Mesenchymal stem cell (in vitro differentiated cells and primary cell): ENCODE measurements around the gene LAD1.

Source experiments
- DNase-seq: peaks from one replicate; pipeline ENCODE4 v3.0.0-alpha.2; 2013
- H2AFZ ChIP-seq: one replicate; pipeline ENCODE4 v1.6.1; 2013; ENCODE audit warnings: low read depth, mild to moderate bottlenecking, control low read depth, inconsistent platforms, low read length, moderate library complexity
- H2AK5ac ChIP-seq: 2 replicates; pipeline ENCODE4 v1.6.1; 2013; ENCODE audit warnings: low read length, moderate library complexity, mild to moderate bottlenecking, inconsistent platforms; ENCODE audit not compliant: severe bottlenecking
- H2BK120ac ChIP-seq: one replicate; pipeline ENCODE4 v1.6.1; 2013; ENCODE audit warnings: low read depth, mild to moderate bottlenecking, inconsistent platforms, low read length, moderate library complexity
- H2BK12ac ChIP-seq, 2 experiments: one replicate each; pipeline ENCODE4 v1.6.1; 2013; ENCODE audit warnings: inconsistent platforms in 2 of 2, low read length in 2 of 2, mild to moderate bottlenecking in 2 of 2, moderate library complexity in 2 of 2, control low read depth in 1 of 2
- H2BK15ac ChIP-seq: one replicate; pipeline ENCODE4 v1.6.1; 2013; ENCODE audit warnings: mild to moderate bottlenecking, low read depth, inconsistent platforms; ENCODE audit not compliant: poor library complexity, severe bottlenecking
- H2BK5ac ChIP-seq: 2 replicates; pipeline ENCODE4 v1.6.1; 2013; ENCODE audit warnings: low read depth, mild to moderate bottlenecking, low read length, control low read depth, inconsistent platforms; ENCODE audit not compliant: poor library complexity, severe bottlenecking
- H3K14ac ChIP-seq, 2 experiments: one replicate each; pipeline ENCODE4 v1.6.1; 2013; ENCODE audit warnings: inconsistent platforms in 2 of 2, low read length in 2 of 2, control low read depth in 1 of 2, mild to moderate bottlenecking in 1 of 2, moderate library complexity in 1 of 2
- H3K18ac ChIP-seq, 2 experiments: one replicate each; pipeline ENCODE4 v1.6.1; 2013; ENCODE audit warnings: inconsistent platforms in 2 of 2, low read length in 2 of 2, control low read depth in 1 of 2, low read depth in 1 of 2, mild to moderate bottlenecking in 1 of 2
- H3K23ac ChIP-seq, 2 experiments: one replicate each; pipeline ENCODE4 v1.6.1; 2013; ENCODE audit warnings: inconsistent platforms in 2 of 2, low read length in 2 of 2, mild to moderate bottlenecking in 2 of 2, moderate library complexity in 2 of 2, control low read depth in 1 of 2
- H3K27ac ChIP-seq: 2 replicates; pipeline ENCODE4 v1.5.1; 2013; ENCODE audit warnings: mild to moderate bottlenecking, moderate library complexity, low read length, control low read depth, inconsistent platforms; ENCODE audit not compliant: poor library complexity, severe bottlenecking
- H3K27me3 ChIP-seq, 2 experiments: 2 replicates each; pipeline versions ENCODE4 v1.6.1 to v1.7.0; 2013; ENCODE audit warnings: low read length in 2 of 2, mild to moderate bottlenecking in 2 of 2, moderate library complexity in 2 of 2, control low read depth in 1 of 2, inconsistent platforms in 1 of 2; ENCODE audit not compliant: control insufficient read depth in 1 of 2, insufficient read depth in 1 of 2
- H3K36me3 ChIP-seq, 2 experiments: 2 replicates each; pipeline versions ENCODE4 v1.6.1 to v1.7.0; 2013; ENCODE audit warnings: low read length in 2 of 2, control low read depth in 1 of 2, inconsistent platforms in 1 of 2, low read depth in 1 of 2, mild to moderate bottlenecking in 1 of 2; ENCODE audit not compliant: insufficient read depth in 2 of 2, control insufficient read depth in 1 of 2
- H3K4ac ChIP-seq, 2 experiments: one replicate each; pipeline ENCODE4 v1.6.1; 2013; ENCODE audit warnings: inconsistent platforms in 2 of 2, low read length in 2 of 2, mild to moderate bottlenecking in 2 of 2, moderate library complexity in 2 of 2, control low read depth in 1 of 2, low read depth in 1 of 2
- H3K4me1 ChIP-seq: 2 replicates; pipeline ENCODE4 v1.6.1; 2013; ENCODE audit warnings: low read depth, low read length, control low read depth; ENCODE audit not compliant: control insufficient read depth, insufficient read depth
- H3K4me2 ChIP-seq: 2 replicates; pipeline ENCODE4 v1.6.1; 2013; ENCODE audit warnings: low read length, mild to moderate bottlenecking, inconsistent platforms; ENCODE audit not compliant: poor library complexity, severe bottlenecking
- H3K4me3 ChIP-seq, 2 experiments: 2 replicates each; pipeline versions ENCODE4 v1.5.1 to v1.7.0; 2013; ENCODE audit warnings: low read length in 2 of 2, mild to moderate bottlenecking in 2 of 2, control low read depth in 1 of 2, low read depth in 1 of 2; ENCODE audit not compliant: insufficient read depth in 1 of 2
- H3K79me1 ChIP-seq: replicated peaks from 2 replicates; pipeline ENCODE4 v1.6.1; 2013; ENCODE audit warnings: mild to moderate bottlenecking, control low read depth, low read length, inconsistent platforms; ENCODE audit not compliant: poor library complexity, severe bottlenecking
- H3K9ac ChIP-seq: 2 replicates; pipeline ENCODE4 v1.7.0; 2013; ENCODE audit warnings: mild to moderate bottlenecking, low read length, moderate library complexity
- H3K9me3 ChIP-seq: 2 replicates; pipeline ENCODE4 v1.7.0; 2013; ENCODE audit warnings: mild to moderate bottlenecking, low read length; ENCODE audit not compliant: control insufficient read depth
- H4K8ac ChIP-seq: one replicate; pipeline ENCODE4 v1.6.1; 2013; ENCODE audit warnings: inconsistent platforms, mild to moderate bottlenecking, low read length, moderate library complexity
- H4K91ac ChIP-seq: one replicate; pipeline ENCODE4 v1.6.1; 2013; ENCODE audit warnings: mild to moderate bottlenecking, low read length, inconsistent platforms
- WGBS: methylation state at CpG from one replicate; pipeline ENCODE4 v1.1.7; 2013; ENCODE audit warnings: mixed read lengths; 5-methylcytosine and 5-hydroxymethylcytosine counted together

The LAD1 gene

GRCh38 chr1:201403359-201403758, 4.2 kb upstream of the LAD1 start:
- H3K4me1 ChIP-seq: peaks cover 58% of the 10 kb centered on the region
- H2BK12ac ChIP-seq: no peak overlapping the region
- no peak overlapping the region for H2AFZ ChIP-seq
- H3K4me2 ChIP-seq: no peak overlapping the region
- no peaks in the 10 kb centered on the region for H3K9me3 ChIP-seq
- no peak overlapping the region for H4K91ac ChIP-seq
- H3K23ac ChIP-seq: no peak overlapping the region
- WGBS: 72% methylated on average over 1 of the region's 1 CpG
- peaks cover 8% of the 10 kb centered on the region for H3K79me1 ChIP-seq
- no peak overlapping the region for H3K9ac ChIP-seq
- H2BK120ac ChIP-seq: no peak overlapping the region
- H3K27me3 ChIP-seq: peaks cover 0 to 87% of the 10 kb centered on the region in 2 experiments
- H3K14ac ChIP-seq: no peak overlapping the region
- H4K8ac ChIP-seq: no peak overlapping the region
- H2BK15ac ChIP-seq: no peak overlapping the region
- H2AK5ac ChIP-seq: no peak overlapping the region
- H3K36me3 ChIP-seq: no peaks in the 10 kb centered on the region
- H3K18ac ChIP-seq: no peak overlapping the region
- no peak overlapping the region for H3K4ac ChIP-seq
- no peak overlapping the region for H3K4me3 ChIP-seq
- H3K27ac ChIP-seq: no peak overlapping the region
- DNase-seq: no peak
- no peak overlapping the region for H2BK5ac ChIP-seq

- peak overlapping the region; percentile 66 for H2AK5ac ChIP-seq
- H3K27ac ChIP-seq: no peak overlapping the region
- H3K4me2 ChIP-seq: no peak overlapping the region
- H3K14ac ChIP-seq: no peak overlapping the region
- H4K91ac ChIP-seq: no peak overlapping the region
- no peak overlapping the region for H3K23ac ChIP-seq
- no peak overlapping the region for H2BK120ac ChIP-seq
- H3K18ac ChIP-seq: no peak overlapping the region
- no peak overlapping the region for H4K8ac ChIP-seq
- 63% methylated on average over 2 of the region's 2 CpGs for WGBS
- no peak overlapping the region for H3K9ac ChIP-seq
- peaks cover 62% of the 10 kb centered on the region for H3K4me1 ChIP-seq
- H3K4me3 ChIP-seq: no peak overlapping the region
- H3K27me3 ChIP-seq: peaks cover 0 to 93% of the 10 kb centered on the region in 2 experiments
- H3K79me1 ChIP-seq: peaks cover 8% of the 10 kb centered on the region
- H3K4ac ChIP-seq: no peak overlapping the region
- H2BK5ac ChIP-seq: no peak overlapping the region
- DNase-seq: no peak
- H2BK12ac ChIP-seq: no peak overlapping the region
- no peaks in the 10 kb centered on the region for H3K36me3 ChIP-seq
- no peaks in the 10 kb centered on the region for H3K9me3 ChIP-seq
- H2AFZ ChIP-seq: no peak overlapping the region
- H2BK15ac ChIP-seq: no peak overlapping the region
These were observed 2.6 kb upstream of the LAD1 start for GRCh38 chr1:201401700-201402099.

DNA sequence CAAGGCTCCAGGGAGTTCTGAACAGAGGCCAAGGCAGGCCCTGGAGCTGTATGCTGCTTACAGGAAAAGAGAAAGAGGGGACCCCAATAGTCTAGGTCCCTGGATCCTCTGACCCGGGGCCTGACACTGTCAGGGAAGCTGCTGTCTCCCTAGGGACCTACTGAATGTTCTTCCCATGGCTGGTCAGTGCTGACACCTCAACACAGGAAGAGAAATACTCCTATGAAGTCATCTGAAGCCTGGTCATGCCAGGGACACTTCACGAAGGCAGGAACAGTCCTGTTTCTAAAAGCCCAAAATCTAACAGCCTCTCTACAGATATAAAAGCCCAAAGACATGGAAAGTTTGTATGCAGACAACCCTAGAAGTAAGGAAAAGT, 1.7 kb upstream of the LAD1 start:
- Histone ChIP-seq H3K4me1 (peaks cover 63% of the 10 kb centered on the region), H3K9ac (no peak overlapping the region), H2BK12ac (no peak overlapping the region), H4K8ac (no peak overlapping the region), H3K79me1 (peaks cover 8% of the 10 kb centered on the region), H2BK15ac (no peak overlapping the region), H2AK5ac (peak overlapping the region; percentile 93), H3K9me3 (no peaks in the 10 kb centered on the region), H3K4me3 (no peak overlapping the region), H3K18ac (no peak overlapping the region), H2BK5ac (no peak overlapping the region), H3K4ac (no peak overlapping the region), H3K14ac (no peak overlapping the region), H3K27ac (no peak overlapping the region), H3K4me2 (no peak overlapping the region), H3K36me3 (no peaks in the 10 kb centered on the region), H3K27me3 (peaks cover 0 to 95% of the 10 kb centered on the region in 2 experiments), H2BK120ac (no peak overlapping the region), H2AFZ (no peak overlapping the region), H3K23ac (no peak overlapping the region), H4K91ac (no peak overlapping the region)
- no peak for DNase-seq
- 80% methylated on average over 1 of the region's 2 CpGs for WGBS

DNA sequence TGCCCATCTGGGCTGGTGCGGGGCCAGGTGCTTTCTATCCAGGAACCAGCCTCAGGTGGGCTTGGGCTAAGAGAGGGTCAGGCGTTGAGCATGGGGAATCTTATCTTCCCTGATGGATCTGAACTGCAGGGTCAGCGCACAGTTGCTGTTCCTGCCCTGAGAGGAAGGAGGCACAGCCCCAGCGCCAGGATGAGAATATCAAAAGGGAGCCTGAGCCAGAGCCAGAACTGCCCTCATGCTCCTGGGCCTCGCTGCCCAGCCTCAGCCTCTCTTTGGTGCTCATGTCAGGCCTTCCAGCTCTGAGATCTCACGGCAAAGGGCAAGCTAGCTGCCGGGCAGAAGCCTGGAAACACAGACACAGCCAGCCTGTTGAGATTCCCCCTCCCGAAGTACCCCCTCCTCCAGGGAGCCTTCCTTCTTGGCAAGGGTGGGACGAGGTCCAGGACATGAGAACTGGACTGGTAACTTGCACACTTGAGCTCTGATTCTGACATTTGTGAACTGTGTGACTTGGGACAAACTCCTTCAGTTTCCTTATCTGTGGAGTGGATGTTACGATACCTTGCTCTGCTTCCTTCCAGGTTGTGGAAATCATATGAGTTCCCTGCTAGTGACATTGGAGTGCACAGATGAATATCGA, 1.2 kb upstream of the LAD1 start:
- Histone ChIP-seq H4K8ac (no peak overlapping the region), H3K4me3 (no peak overlapping the region), H2BK5ac (no peak overlapping the region), H3K4me2 (no peak overlapping the region), H2AFZ (no peak overlapping the region), H3K4me1 (peaks cover 61% of the 10 kb centered on the region), H3K79me1 (peaks cover 8% of the 10 kb centered on the region), H3K4ac (no peak overlapping the region), H3K9ac (no peak overlapping the region), H2BK120ac (no peak overlapping the region), H3K18ac (no peak overlapping the region), H3K27ac (no peak overlapping the region), H3K9me3 (no peaks in the 10 kb centered on the region), H3K27me3 (peaks cover 0 to 94% of the 10 kb centered on the region in 2 experiments), H3K14ac (no peak overlapping the region), H2AK5ac (peak overlapping the region; percentile 93), H3K36me3 (no peaks in the 10 kb centered on the region), H2BK12ac (no peak overlapping the region), H3K23ac (no peak overlapping the region), H4K91ac (no peak overlapping the region), H2BK15ac (no peak overlapping the region)
- no peak for DNase-seq
- WGBS: 80% methylated on average over 11 of the region's 11 CpGs
